NOMO-1 treated with dmso at 0.1 percent for 144 hours (cell line): ENCODE data around the gene DIPK1B.
"Not testable (repeated sequence)": the region's sequence is repeated elsewhere in the genome, so short reads cannot be mapped to it uniquely, and the experiment has no call there.

Source experiments
- DNase-seq: peaks from one replicate; lab custom pipeline; 2025; ENCODE audit not compliant: unreplicated experiment; lab: John Stamatoyannopoulos, UW

DIPK1B gene

GRCh38 chr9:136750526-136750925 lies 38.2 kb downstream of the DIPK1B start:
- DNase-seq: no peak

- no peak for DNase-seq
Measured at GRCh38 chr9:136751244-136751643, 38.9 kb downstream of the DIPK1B start.

- DNase-seq: no peak
Measured at GRCh38 chr9:136751814-136752213, 39.4 kb downstream of the DIPK1B start.

- DNase-seq: no peak
Measured at GRCh38 chr9:136753371-136754058, 41.1 kb downstream of the DIPK1B start.

GRCh38 chr9:136754059-136754572 lies 41.7 kb downstream of the DIPK1B start:
- DNase-seq: no peak

- DNase-seq: no peak
Measured at GRCh38 chr9:136754626-136755301, 42.4 kb downstream of the DIPK1B start.

- not testable (repeated sequence) for DNase-seq
Measured at GRCh38 chr9:136755302-136756133, 43.1 kb downstream of the DIPK1B start.

- no peak for DNase-seq
Measured at GRCh38 chr9:136756134-136756438, 43.7 kb downstream of the DIPK1B start.

GRCh38 chr9:136756836-136757235 lies 44.5 kb downstream of the DIPK1B start:
- no peak for DNase-seq

- DNase-seq: no peak
Measured at GRCh38 chr9:136757328-136757727, 45.0 kb downstream of the DIPK1B start.

- DNase-seq: no peak
Measured at GRCh38 chr9:136757751-136758140, 45.4 kb downstream of the DIPK1B start.

GRCh38 chr9:136759001-136759400 lies 46.6 kb downstream of the DIPK1B start:
- no peak for DNase-seq

GRCh38 chr9:136759436-136760325 lies 47.3 kb downstream of the DIPK1B start:
- DNase-seq: no peak

GRCh38 chr9:136760424-136760823 lies 48.1 kb downstream of the DIPK1B start:
- no peak for DNase-seq

GRCh38 chr9:136760834-136761544 lies 48.6 kb downstream of the DIPK1B start:
- DNase-seq: peak; percentile 66

GRCh38 chr9:136761545-136761981 lies 49.2 kb downstream of the DIPK1B start:
- DNase-seq: no peak

GRCh38 chr9:136762221-136762691 lies 49.9 kb downstream of the DIPK1B start:
- DNase-seq: no peak

GRCh38 chr9:136762915-136763648 lies 50.7 kb downstream of the DIPK1B start:
- no peak for DNase-seq

- no peak for DNase-seq
Measured at GRCh38 chr9:136763649-136764035, 51.3 kb downstream of the DIPK1B start.
